A549 (cell line): ENCODE data around the gene TAS2R3. TPM values are rescaled to one million over a fixed set of nuclear protein-coding genes. Genes with fewer than 3 reads are reported as not detected.
A peak's percentile ranks its signal among the peaks of the same experiment; 100 is the strongest.

Source experiments
- ATAC-seq, 2 experiments: fragments of 200-7000 bp in 1 of 2; fragments of >200 bp in 1 of 2; cut with Nextera tagmentation in 1 of 2; cut with Tn5 transposase in 1 of 2; 3 replicates each; pipeline versions ENCODE4 v1.8.0 to v1.9.1; 2018 to 2020; ENCODE audit warnings: mild to moderate bottlenecking in 1 of 2, moderate library complexity in 1 of 2
- CTCF ChIA-PET: fragments of 300-600 bp; sonication (Branson Sonifier 250); formaldehyde crosslinking; extraction: SDS; loops from one replicate; lab custom pipeline; 2021; ENCODE audit warnings: antibody characterized with exemption, inconsistent platforms; lab: Yijun Ruan, JAX
- POLR2A ChIA-PET: fragments of 350-600 bp; formaldehyde crosslinking; extraction: SDS; loops from one replicate; lab custom pipeline; 2021; ENCODE audit warnings: antibody characterized with exemption, inconsistent platforms; lab: Yijun Ruan, JAX
- DNase-seq, 2 experiments: peaks; one replicate each; pipeline versions ENCODE4 v3.0.0 to v3.0.0-alpha.2; 2011 to 2016; ENCODE audit warnings: low read depth in 1 of 2, low spot score in 1 of 2
- FAIRE-seq: peaks from 2 replicates; lab custom pipeline; 2011; peaks lifted over from hg19 to GRCh38; lab: Jason Lieb, UNC
- H3K27ac ChIP-seq, 2 experiments: fragments of >200 bp; sonication (Bioruptor Twin); formaldehyde crosslinking; 3 replicates each; pipeline ENCODE4 v1.5.1; 2016 to 2017
- H3K4me1 ChIP-seq: fragments of >200 bp; sonication (Bioruptor Twin); formaldehyde crosslinking; 3 replicates; pipeline ENCODE4 v1.6.1; 2016
- H3K4me2 ChIP-seq: fragments of >200 bp; sonication (Bioruptor Twin); formaldehyde crosslinking; 3 replicates; pipeline ENCODE4 v1.6.1; 2016
- H3K4me3 ChIP-seq: fragments of >200 bp; sonication (Bioruptor Twin); formaldehyde crosslinking; 3 replicates; pipeline ENCODE4 v1.5.1; 2016
- H3K9me3 ChIP-seq: fragments of >200 bp; sonication (Bioruptor Twin); formaldehyde crosslinking; 3 replicates; pipeline ENCODE4 v1.6.1; 2016
- CBX2 ChIP-seq: fragments of 200-600 bp; sonication (generic); IDR thresholded peaks from 2 replicates; pipeline ENCODE4 v1.6.1; 2016; ENCODE audit warnings: low read depth, mild to moderate bottlenecking, borderline replicate concordance
- CBX8 ChIP-seq: fragments of 200-600 bp; sonication (generic); IDR thresholded peaks from 2 replicates; pipeline ENCODE4 v1.6.1; 2016
- CHD2 ChIP-seq: fragments of 150-350 bp; IDR thresholded peaks from 2 replicates; pipeline ENCODE4 v1.6.1; 2014; ENCODE audit warnings: low read length; ENCODE audit not compliant: partially characterized antibody
- CHD4 ChIP-seq: fragments of 200-600 bp; sonication (generic); IDR thresholded peaks from 2 replicates; pipeline ENCODE4 v1.6.1; 2016; ENCODE audit warnings: antibody characterized with exemption, mild to moderate bottlenecking, borderline replicate concordance
- CTCF ChIP-seq: fragments of >200 bp; sonication (Bioruptor Twin); formaldehyde crosslinking; IDR thresholded peaks from 3 replicates; pipeline ENCODE4 v1.5.1; 2016
- E2F6 ChIP-seq: IDR thresholded peaks from 2 replicates; pipeline ENCODE4 v1.6.1; 2012; ENCODE audit warnings: low read depth, borderline replicate concordance
- ESRRA ChIP-seq: fragments of 150-350 bp; IDR thresholded peaks from 2 replicates; pipeline ENCODE4 v1.6.1; 2014; ENCODE audit warnings: mild to moderate bottlenecking, low read length, borderline replicate concordance
- FOXS1 ChIP-seq: fragments of 250-450 bp; sonication (Bioruptor Pico); IDR thresholded peaks from 2 replicates; pipeline ENCODE4 v1.5.0; 2020; ENCODE audit warnings: mild to moderate bottlenecking, moderate library complexity
- GATA3 ChIP-seq: IDR thresholded peaks from 2 replicates; pipeline ENCODE4 v1.6.1; 2012; ENCODE audit warnings: borderline replicate concordance
- HDAC2 ChIP-seq: fragments of 200-600 bp; sonication (generic); IDR thresholded peaks from 2 replicates; pipeline ENCODE4 v1.6.1; 2016
- HEYL ChIP-seq: fragments of 250-450 bp; sonication (Bioruptor Pico); IDR thresholded peaks from 2 replicates; pipeline ENCODE4 v1.8.0; 2021; ENCODE audit warnings: mild to moderate bottlenecking, moderate library complexity
- HMGXB4 ChIP-seq: fragments of 250-450 bp; sonication (Bioruptor Pico); IDR thresholded peaks from 2 replicates; pipeline ENCODE4 v1.5.0; 2021; ENCODE audit warnings: mild to moderate bottlenecking, moderate library complexity, borderline replicate concordance
- HOXA7 ChIP-seq: fragments of 250-450 bp; sonication (Bioruptor Pico); IDR thresholded peaks from 2 replicates; pipeline ENCODE4 v1.5.0; 2020; ENCODE audit warnings: mild to moderate bottlenecking, moderate library complexity
- HOXB5 ChIP-seq: fragments of 250-450 bp; sonication (Bioruptor Pico); IDR thresholded peaks from 2 replicates; pipeline ENCODE4 v1.5.0; 2020; ENCODE audit warnings: mild to moderate bottlenecking, moderate library complexity
- JUNB ChIP-seq: fragments of >200 bp; sonication (Bioruptor Twin); formaldehyde crosslinking; IDR thresholded peaks from 2 replicates; pipeline ENCODE4 v1.6.1; 2016
- KDM1A ChIP-seq: fragments of 200-600 bp; sonication (generic); IDR thresholded peaks from 2 replicates; pipeline ENCODE4 v1.6.1; 2016; ENCODE audit warnings: low read depth, mild to moderate bottlenecking
- MAFK ChIP-seq: fragments of 450-650 bp; IDR thresholded peaks from 2 replicates; pipeline ENCODE4 v1.6.1; 2014; ENCODE audit not compliant: partially characterized antibody
- MAZ ChIP-seq: fragments of 150-350 bp; IDR thresholded peaks from 2 replicates; pipeline ENCODE4 v1.6.1; 2014; ENCODE audit warnings: antibody characterized with exemption, low read depth, low read length, borderline replicate concordance
- NPAS2 ChIP-seq: fragments of 250-450 bp; sonication (Bioruptor Pico); IDR thresholded peaks from 2 replicates; pipeline ENCODE4 v1.8.0; 2022; ENCODE audit warnings: mild to moderate bottlenecking, moderate library complexity, borderline replicate concordance
- PBX3 ChIP-seq: IDR thresholded peaks from 2 replicates; pipeline ENCODE4 v1.6.1; 2012
- POLR2A ChIP-seq: IDR thresholded peaks from 2 replicates; pipeline ENCODE4 v1.6.1; 2012; ENCODE audit warnings: mild to moderate bottlenecking, low read length
- RCOR1 ChIP-seq: fragments of 150-350 bp; IDR thresholded peaks from 2 replicates; pipeline ENCODE4 v1.6.1; 2014; ENCODE audit warnings: antibody characterized with exemption, low read length, low read depth
- REST ChIP-seq: fragments of 200-600 bp; sonication (generic); IDR thresholded peaks from 2 replicates; pipeline ENCODE4 v1.6.1; 2016; ENCODE audit warnings: antibody characterized with exemption, mild to moderate bottlenecking, moderate library complexity
- SMC3 ChIP-seq: fragments of >200 bp; sonication (Bioruptor Twin); formaldehyde crosslinking; IDR thresholded peaks from 3 replicates; pipeline ENCODE4 v1.6.1; 2018; ENCODE audit warnings: inconsistent platforms
- TFCP2L1 ChIP-seq: fragments of 250-450 bp; sonication (Bioruptor Pico); IDR thresholded peaks from 2 replicates; pipeline ENCODE4 v1.5.0; 2021; ENCODE audit warnings: mild to moderate bottlenecking
- USF2 ChIP-seq: fragments of 450-650 bp; IDR thresholded peaks from 2 replicates; pipeline ENCODE4 v1.6.1; 2014; ENCODE audit warnings: antibody characterized with exemption
- ZFP36 ChIP-seq: fragments of 450-650 bp; IDR thresholded peaks from 2 replicates; pipeline ENCODE4 v1.6.1; 2014; ENCODE audit warnings: borderline replicate concordance; ENCODE audit not compliant: partially characterized antibody
- ZSCAN20 ChIP-seq: fragments of 250-450 bp; sonication (Bioruptor Pico); IDR thresholded peaks from 2 replicates; pipeline ENCODE4 v1.8.0; 2022; ENCODE audit warnings: mild to moderate bottlenecking, moderate library complexity
- WGBS: methylation state at CpG from one replicate; pipeline ENCODE4 v1.1.6; 2017; ENCODE audit errors: missing lambda C conversion rate; 5-methylcytosine and 5-hydroxymethylcytosine counted together
- polyA plus RNA-seq, 4 experiments: library from polyadenylated mRNA; depleted of rRNA in 3 of 4; stranded (reverse); fragments of >200 nt; fragmentation: RNase III in 1 of 4; extraction: RNeasy Plus Mini Kit Qiagen cat#74134 plus additional on column Dnase treatment in 1 of 4; gene quantifications; 2 replicates in 3 of 4; 3 replicates in 1 of 4; pipeline ENCODE4 v1.2.3, GENCODE V29; 2011 to 2017
- TF ChIP-seq, protein P1 (sequence below): fragments of >200 bp; sonication (Bioruptor Twin); formaldehyde crosslinking; IDR thresholded peaks from 2 replicates; pipeline ENCODE4 v1.6.1; 2016

Gene TAS2R3
- polyA plus RNA-seq, 2 of the 4 experiments (the other 2 are of a cell fraction), result 0.36 TPM; not detected in 1

GRCh38 chr7:141737836-141738591, 25.9 kb upstream of the TAS2R3 start, which contains the start of gene SSBP1:
Gene SSBP1 (plus strand): TSS chr7:141738358. CDS start chr7:141739167, 809 bp downstream.
- FAIRE-seq (peak; percentile 78), ATAC-seq (peak; percentile 96 to 98), DNase-seq (peak; percentile 85 to 98)
- Histone ChIP-seq H3K4me3 (peak within 1 kb of the TSS; percentile 85), H3K4me2 (peak within 1 kb of the TSS; percentile 85), H3K9me3 (no peaks in the 10 kb centered on the region), H3K4me1 (peaks cover 23% of the 10 kb centered on the region; the same call in 2 of the 3 replicates), H3K27ac (peak within 1 kb of the TSS; percentile 88 to 92)
- POLR2A ChIA-PET, result interaction anchor here (0.5 to 1.8 kb wide), 16 partner anchors 10 to 723 kb away, joined by 3 to 16 read pairs (median 6); partner anchors contain the start of genes AGK, DENND11 and MRPS33
- CTCF ChIA-PET, result interaction anchor here (0.6 to 4.2 kb wide), 35 partner anchors 9 to 722 kb away, joined by 3 to 30 read pairs (median 6); partner anchors contain the start of genes DENND11, MRPS33 and WEE2
- 2% methylated on average over 45 of the region's 46 CpGs for WGBS
- no peak for TF ChIP-seq HEYL (CRISPR knock-in tag)
- no peak for TF ChIP-seq RCOR1
- 0 out of 2 replicates have a peak, but pooled peaks have one; percentile 16 for TF ChIP-seq KDM1A
- no peak for TF ChIP-seq CBX2
- 0 out of 2 replicates have a peak, but pooled peaks have one; percentile 47 for TF ChIP-seq FOXS1 (CRISPR knock-in tag)
- no peak for TF ChIP-seq HMGXB4 (CRISPR knock-in tag)
- no peak for TF ChIP-seq NPAS2 (CRISPR knock-in tag)
- no peak for TF ChIP-seq ESRRA
- TF ChIP-seq PBX3, result peak; percentile 54; the same call in 1 of the 2 replicates
- peak; percentile 95 for TF ChIP-seq CTCF
- TF ChIP-seq MAFK, result no peak
- TF ChIP-seq HOXA7 (CRISPR knock-in tag), result no peak
- TF ChIP-seq CHD2, result no peak
- TF ChIP-seq, protein P1, sequence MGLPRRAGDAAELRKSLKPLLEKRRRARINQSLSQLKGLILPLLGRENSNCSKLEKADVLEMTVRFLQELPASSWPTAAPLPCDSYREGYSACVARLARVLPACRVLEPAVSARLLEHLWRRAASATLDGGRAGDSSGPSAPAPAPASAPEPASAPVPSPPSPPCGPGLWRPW, result no peak
- no peak for TF ChIP-seq ZFP36
- 0 out of 2 replicates have a peak, but pooled peaks have one; percentile 41 for TF ChIP-seq E2F6
- TF ChIP-seq TFCP2L1 (CRISPR knock-in tag), result no peak
- no peak for TF ChIP-seq MAZ
- no peak for TF ChIP-seq ZSCAN20
- TF ChIP-seq REST, result peak; percentile 51
- TF ChIP-seq JUNB, result no peak
- peak; percentile 92 for TF ChIP-seq POLR2A
- peak; percentile 59; the same call in 1 of the 2 replicates for TF ChIP-seq GATA3
- TF ChIP-seq HOXB5 (CRISPR knock-in tag), result no peak
- TF ChIP-seq USF2, result 0 out of 2 replicates have a peak, but pooled peaks have one; percentile 9
- TF ChIP-seq CBX8, result no peak
- TF ChIP-seq SMC3, result peak; percentile 87
- no peak for TF ChIP-seq CHD4
- TF ChIP-seq HDAC2, result no peak
